HG02623 (cell line): Measurements from ENCODE around the gene NAGPA.

ENCODE experiments used
- ATAC-seq: cut with Tn5 transposase; IDR thresholded peaks from one replicate; pipeline ENCODE4 v1.9.1; 2021; ENCODE audit warnings: moderate library complexity; ENCODE audit not compliant: unreplicated experiment

The NAGPA gene

GRCh38 chr16:5031601-5032000 lies 2.1 kb downstream of the NAGPA start:
- no peak for ATAC-seq

DNA sequence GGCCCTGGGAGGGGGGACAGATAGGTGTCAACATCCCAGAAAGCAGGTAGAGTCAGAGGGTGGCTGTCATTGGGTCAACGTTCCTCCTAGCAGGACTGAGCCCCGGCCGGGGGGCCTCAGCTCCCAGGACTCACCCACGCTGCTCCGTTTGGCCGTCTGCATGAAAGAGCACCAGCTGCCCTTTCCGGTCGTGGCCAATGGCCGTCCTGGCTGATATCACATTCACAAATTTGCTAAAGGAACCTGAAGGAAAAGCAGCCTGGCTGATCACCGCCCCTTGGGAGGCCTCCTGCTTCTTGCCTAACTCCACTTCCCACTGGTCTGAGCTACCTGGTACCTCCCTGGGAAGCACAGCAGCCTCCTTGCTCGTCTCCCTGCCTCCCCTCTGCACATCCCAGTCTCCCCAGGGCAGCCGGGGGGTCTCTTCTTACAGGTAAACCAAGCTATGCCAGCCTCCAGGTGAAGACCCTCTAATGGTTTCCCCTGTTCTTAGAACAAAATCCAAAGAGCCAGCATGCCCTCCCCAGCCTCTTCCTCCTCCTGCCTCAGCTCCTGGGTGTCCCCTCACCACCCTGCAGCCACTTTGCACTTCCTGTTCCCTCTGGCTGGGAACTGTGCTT lies 3.4 kb downstream of the NAGPA start:
- no peak for ATAC-seq

- no peak for ATAC-seq
Measured at GRCh38 chr16:5028950-5029475, 4.7 kb downstream of the NAGPA start.

GRCh38 chr16:5027575-5028235 lies 6.0 kb downstream of the NAGPA start:
- no peak for ATAC-seq

DNA sequence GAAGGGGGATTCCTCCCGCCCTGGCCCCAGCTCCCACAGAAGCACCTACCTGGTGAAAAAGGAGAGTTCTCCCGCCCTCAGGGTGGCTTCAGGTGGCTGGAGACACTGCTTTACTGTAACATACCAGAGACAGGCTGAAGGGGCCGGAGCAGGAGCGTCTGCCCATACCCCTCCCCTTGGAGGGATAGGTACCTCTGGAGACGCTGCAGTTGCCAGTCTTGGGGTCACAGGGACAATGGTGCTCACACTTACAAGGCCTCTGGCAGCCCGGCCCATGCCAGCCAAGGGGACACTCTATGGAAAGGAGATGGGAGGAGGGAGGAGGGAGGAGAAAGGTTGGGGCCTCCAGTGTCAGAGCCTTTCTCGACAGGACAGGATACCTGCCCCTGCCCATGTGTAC lies 6.6 kb downstream of the NAGPA start:
- no peak for ATAC-seq

DNA sequence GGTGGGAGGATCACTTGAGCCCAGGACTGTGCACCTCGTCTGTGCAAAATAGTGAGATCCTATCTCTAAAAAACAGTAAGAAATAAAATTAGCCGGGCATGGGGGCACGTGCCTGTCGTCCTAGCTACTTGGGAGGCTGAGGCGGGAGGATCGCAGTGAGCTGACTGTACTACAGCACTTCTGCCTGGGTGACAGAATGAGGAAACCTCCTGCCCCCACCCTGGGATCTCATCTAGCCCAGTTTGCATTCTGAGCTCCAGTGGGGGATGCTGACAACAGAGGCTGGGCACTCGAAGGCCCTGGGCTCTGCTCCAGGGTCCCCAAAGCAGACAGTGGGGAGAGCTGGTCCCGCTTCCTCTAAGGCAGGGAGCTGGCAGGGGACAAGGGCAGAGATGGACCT lies 7.1 kb downstream of the NAGPA start:
- no peak for ATAC-seq

GRCh38 chr16:5025171-5025632 lies 8.5 kb downstream of the NAGPA start:
- no peak for ATAC-seq

- no peak for ATAC-seq
Measured at GRCh38 chr16:5024632-5025031, 9.1 kb downstream of the NAGPA start.

- ATAC-seq: no peak
Measured at GRCh38 chr16:5022521-5022920, 11.2 kb downstream of the NAGPA start.

- no peak for ATAC-seq
Measured at GRCh38 chr16:5020551-5020950, 13.2 kb downstream of the NAGPA start.

DNA sequence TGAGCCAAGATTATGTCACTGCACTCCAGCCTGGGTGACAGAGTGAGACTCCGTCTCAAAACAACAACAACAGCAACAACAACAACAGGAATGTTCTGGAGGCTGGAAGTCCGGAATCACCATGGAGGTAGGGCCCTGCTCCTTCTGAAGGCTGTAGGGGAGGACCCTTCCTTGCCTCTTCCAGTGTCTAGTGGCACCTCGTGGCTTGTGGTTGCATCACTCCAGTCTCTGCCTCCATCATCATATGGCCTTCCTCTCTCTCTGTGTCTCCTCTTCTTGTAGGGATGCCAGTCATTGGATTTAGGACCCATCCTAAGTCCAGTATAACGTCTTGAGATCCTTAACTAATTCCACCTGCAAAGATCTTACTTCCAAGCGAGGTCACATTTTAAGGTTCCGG lies 14.0 kb downstream of the NAGPA start:
- ATAC-seq: no peak

- no peak for ATAC-seq
Measured at GRCh38 chr16:5018793-5019192, 14.9 kb downstream of the NAGPA start.

DNA sequence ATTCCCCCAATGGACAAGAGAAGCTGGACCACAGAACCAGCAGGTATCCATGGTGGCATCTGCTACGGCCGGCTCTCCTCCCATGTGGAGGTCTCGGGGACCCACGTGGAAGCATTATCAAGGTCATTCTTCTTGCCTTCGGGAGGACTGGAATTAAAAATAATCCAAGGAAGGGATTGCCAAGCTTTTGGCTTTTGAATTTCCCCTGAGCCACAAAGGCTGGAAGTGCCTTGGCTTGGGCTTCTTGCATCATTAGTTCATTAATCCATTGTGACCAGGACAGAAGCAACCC lies 16.1 kb downstream of the NAGPA start:
- ATAC-seq: no peak

DNA sequence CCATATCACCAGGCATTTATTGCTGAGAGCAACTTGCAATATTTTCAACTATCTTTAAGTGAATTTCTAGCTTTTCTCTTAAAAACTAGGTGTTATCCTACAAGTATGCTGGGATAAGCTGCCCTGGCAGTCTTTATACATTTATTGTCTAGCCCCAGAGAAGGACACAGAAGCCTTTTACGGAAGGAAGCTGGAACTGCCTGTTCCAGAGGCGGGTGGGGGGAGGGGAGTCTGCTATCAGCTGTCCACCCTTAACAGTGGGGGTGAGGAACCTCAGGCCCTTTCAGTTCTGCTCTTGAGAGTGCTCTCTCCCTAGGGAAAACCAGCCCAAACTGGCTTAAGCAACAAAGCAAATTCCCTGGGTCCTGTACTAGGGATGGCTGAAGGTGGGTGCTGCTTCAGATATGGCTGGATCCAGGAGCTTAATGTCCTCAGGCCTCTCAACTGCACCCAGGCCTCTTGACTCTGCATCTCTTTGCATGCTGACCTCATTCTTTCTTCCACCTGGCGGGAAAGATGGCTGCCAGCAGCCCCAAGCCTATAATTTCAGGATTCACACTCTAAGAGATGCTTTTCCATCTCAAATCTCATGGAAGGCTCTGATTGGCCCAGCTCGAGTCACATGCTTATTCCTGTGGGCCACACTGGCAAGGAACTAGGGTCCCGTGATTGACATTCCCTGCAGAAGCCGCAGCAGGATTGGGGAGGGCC lies 16.6 kb downstream of the NAGPA start:
- ATAC-seq: no peak

DNA sequence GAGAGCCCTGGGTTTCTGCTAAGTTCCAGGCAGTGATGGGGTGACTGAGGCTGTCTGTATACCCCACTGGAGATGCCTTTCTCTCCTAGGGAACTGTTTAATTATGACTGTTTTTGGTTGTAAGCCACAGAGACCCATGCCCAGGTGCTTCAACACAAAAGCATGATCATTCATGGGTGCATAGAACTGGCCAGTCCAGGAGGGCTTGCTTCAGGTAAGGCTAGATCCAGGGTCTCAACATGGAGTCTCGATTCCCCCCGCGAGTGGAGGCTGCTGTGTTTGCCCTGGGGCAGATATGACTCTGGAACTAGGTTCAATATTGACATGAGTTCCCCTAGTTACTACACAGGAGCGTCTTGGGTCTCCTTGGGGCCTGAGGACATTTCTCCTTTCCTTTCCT lies 17.8 kb downstream of the NAGPA start:
- no peak for ATAC-seq

DNA sequence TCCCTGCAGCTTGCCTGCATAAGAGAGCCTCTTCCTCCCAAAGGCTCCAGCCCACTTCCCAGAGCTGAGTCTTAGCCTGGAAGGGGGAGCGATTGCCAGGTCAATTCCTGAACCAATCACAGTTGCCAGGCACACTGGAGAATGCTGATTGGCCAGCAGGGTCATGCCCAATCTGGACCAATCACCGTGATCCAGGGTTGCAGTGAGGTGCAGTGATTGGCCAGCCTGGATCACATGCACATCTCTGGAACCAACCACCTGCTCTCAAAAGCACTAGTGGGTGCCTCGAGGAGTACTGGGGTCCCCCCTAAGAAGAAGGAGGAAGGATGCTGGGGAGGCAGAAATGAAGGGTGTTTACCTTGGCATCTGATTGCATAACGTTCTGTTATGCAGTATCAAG lies 18.4 kb downstream of the NAGPA start:
- ATAC-seq: no peak

DNA sequence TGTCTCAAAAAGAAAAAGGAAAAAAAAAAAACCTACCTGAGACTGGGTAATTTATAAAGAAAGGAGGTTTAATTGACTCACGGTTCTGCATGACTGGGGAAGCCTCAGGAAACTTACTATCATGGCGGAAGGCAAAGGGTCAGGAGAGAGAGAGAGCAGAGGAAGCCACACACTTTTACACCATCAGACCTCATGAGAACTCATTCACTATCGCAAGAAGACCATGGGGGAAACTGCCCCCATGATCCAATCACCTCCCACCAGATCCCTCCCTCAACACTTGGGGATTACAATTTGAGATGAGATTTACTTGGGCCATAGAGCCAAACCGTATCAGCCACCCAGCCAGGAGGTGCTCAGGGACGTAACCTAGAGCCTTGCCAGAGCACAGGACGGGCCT lies 20.8 kb downstream of the NAGPA start:
- no peak for ATAC-seq

DNA sequence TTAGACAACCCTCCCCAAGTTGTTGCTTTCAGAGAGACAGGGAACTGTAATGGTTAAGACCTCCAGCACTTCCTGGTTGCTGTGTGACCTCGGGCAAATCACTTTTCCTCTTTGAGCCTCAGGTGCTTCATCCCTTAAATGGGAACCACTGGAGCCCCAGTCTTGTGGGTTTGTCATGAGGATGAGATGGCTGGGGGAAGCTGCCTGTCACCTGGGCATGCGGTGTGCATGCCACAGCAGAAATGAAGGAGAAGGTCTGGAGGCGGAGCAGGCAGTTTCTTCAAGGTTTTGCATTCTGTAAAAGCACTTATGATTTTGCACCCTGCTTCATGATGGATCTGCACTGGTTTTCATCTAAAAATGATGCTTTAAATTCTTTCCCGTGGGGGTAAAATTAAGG lies 22.1 kb downstream of the NAGPA start:
- no peak for ATAC-seq

DNA sequence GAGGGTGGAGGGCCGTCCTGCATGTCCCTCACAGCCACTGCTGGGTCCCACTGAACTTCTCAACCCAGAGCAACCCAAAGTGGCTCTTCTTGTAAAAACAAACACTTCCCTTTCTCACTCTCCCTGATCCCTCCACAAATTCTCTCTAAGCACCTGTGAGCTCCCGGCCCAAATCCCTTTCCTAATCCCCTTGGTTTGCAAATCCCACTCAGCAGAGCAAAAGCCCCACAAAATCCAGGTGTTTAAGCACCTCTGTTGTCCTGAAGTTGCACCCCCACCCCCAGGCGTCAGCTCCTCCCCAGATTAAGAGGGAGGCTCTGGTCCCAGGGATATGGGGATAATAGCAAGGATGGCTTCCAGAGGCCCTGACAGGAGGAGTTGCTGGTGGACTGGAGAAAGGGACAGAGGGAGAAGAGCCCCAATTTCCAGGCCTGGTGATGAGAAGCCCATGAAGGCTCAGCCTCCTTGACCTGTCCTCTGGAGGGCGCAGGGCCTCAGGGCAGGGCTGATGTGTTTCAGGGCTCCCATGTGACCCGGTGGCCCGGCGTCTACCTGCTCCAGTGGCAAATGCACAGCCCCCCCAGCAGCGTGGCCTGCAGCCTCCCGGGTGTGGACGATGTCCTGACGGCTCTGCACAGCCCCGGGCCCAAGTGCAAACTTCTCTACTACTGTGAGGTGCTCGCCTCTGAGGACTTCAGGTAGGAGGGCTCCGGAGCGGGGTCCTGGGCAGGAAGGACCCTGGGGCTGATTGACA lies 23.0 kb downstream of the NAGPA start:
- ATAC-seq: no peak

GRCh38 chr16:5008311-5008731 lies 25.4 kb downstream of the NAGPA start:
- no peak for ATAC-seq

- ATAC-seq: no peak
Measured at GRCh38 chr16:5007256-5007655, 26.5 kb downstream of the NAGPA start.
